Ishikawa (cell line): Measurements from ENCODE around the gene MTF2.

Experiments used
- CEBPB ChIP-seq: IDR thresholded peaks from 2 replicates; pipeline ENCODE4 v1.6.1; 2012
- CREB1 ChIP-seq: IDR thresholded peaks from 2 replicates; pipeline ENCODE4 v1.6.1; 2012; ENCODE audit warnings: low read depth
- EGR1 ChIP-seq: IDR thresholded peaks from 2 replicates; pipeline ENCODE4 v1.6.1; 2012
- EP300 ChIP-seq: IDR thresholded peaks from 2 replicates; pipeline ENCODE4 v1.6.1; 2012; ENCODE audit warnings: borderline replicate concordance
- FOXM1 ChIP-seq: IDR thresholded peaks from 2 replicates; pipeline ENCODE4 v1.6.1; 2012; ENCODE audit warnings: low read depth, borderline replicate concordance
- NFIC ChIP-seq: IDR thresholded peaks from 2 replicates; pipeline ENCODE4 v1.6.1; 2012
- RAD21 ChIP-seq: IDR thresholded peaks from 2 replicates; pipeline ENCODE4 v1.6.1; 2012; ENCODE audit warnings: low read depth
- TAF1 ChIP-seq: IDR thresholded peaks from 2 replicates; pipeline ENCODE4 v1.6.1; 2012; ENCODE audit warnings: low read depth, mild to moderate bottlenecking
- TCF12 ChIP-seq: IDR thresholded peaks from 2 replicates; pipeline ENCODE4 v1.6.1; 2012; ENCODE audit warnings: low read depth
- TEAD4 ChIP-seq: IDR thresholded peaks from 2 replicates; pipeline ENCODE4 v1.6.1; 2012
- YY1 ChIP-seq: IDR thresholded peaks from 2 replicates; pipeline ENCODE4 v1.6.1; 2012; ENCODE audit warnings: low read depth
- ZBTB7A ChIP-seq: IDR thresholded peaks from 2 replicates; pipeline ENCODE4 v1.6.1; 2012; ENCODE audit warnings: low read depth
- TF ChIP-seq, protein P1 (sequence below): IDR thresholded peaks from 2 replicates; pipeline ENCODE4 v1.6.1; 2012
- TF ChIP-seq, protein P2 (sequence below): IDR thresholded peaks from 2 replicates; pipeline ENCODE4 v1.6.1; 2012; ENCODE audit warnings: low read depth, mild to moderate bottlenecking
- TF ChIP-seq, protein P3 (sequence below): IDR thresholded peaks from 2 replicates; pipeline ENCODE4 v1.6.1; 2012

Gene MTF2

GRCh38 chr1:93078986-93079654 lies at the start of gene MTF2:
Gene MTF2, plus strand, starts transcription at chr1:93079283. Its CDS starts 244 bp downstream, at chr1:93079527.
- TF ChIP-seq, protein P1, sequence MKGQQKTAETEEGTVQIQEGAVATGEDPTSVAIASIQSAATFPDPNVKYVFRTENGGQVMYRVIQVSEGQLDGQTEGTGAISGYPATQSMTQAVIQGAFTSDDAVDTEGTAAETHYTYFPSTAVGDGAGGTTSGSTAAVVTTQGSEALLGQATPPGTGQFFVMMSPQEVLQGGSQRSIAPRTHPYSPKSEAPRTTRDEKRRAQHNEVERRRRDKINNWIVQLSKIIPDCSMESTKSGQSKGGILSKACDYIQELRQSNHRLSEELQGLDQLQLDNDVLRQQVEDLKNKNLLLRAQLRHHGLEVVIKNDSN, result peak; percentile 45; the same call in 1 of the 2 replicates
- TF ChIP-seq TEAD4, result peak; percentile 70
- peak; percentile 84 for TF ChIP-seq ZBTB7A
- TF ChIP-seq, protein P2, sequence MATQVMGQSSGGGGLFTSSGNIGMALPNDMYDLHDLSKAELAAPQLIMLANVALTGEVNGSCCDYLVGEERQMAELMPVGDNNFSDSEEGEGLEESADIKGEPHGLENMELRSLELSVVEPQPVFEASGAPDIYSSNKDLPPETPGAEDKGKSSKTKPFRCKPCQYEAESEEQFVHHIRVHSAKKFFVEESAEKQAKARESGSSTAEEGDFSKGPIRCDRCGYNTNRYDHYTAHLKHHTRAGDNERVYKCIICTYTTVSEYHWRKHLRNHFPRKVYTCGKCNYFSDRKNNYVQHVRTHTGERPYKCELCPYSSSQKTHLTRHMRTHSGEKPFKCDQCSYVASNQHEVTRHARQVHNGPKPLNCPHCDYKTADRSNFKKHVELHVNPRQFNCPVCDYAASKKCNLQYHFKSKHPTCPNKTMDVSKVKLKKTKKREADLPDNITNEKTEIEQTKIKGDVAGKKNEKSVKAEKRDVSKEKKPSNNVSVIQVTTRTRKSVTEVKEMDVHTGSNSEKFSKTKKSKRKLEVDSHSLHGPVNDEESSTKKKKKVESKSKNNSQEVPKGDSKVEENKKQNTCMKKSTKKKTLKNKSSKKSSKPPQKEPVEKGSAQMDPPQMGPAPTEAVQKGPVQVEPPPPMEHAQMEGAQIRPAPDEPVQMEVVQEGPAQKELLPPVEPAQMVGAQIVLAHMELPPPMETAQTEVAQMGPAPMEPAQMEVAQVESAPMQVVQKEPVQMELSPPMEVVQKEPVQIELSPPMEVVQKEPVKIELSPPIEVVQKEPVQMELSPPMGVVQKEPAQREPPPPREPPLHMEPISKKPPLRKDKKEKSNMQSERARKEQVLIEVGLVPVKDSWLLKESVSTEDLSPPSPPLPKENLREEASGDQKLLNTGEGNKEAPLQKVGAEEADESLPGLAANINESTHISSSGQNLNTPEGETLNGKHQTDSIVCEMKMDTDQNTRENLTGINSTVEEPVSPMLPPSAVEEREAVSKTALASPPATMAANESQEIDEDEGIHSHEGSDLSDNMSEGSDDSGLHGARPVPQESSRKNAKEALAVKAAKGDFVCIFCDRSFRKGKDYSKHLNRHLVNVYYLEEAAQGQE, result peak; percentile 6; the same call in 1 of the 2 replicates
- peak; percentile 97 for TF ChIP-seq YY1
- TF ChIP-seq TAF1, result peak; percentile 100
- peak; percentile 95 for TF ChIP-seq NFIC
- peak; percentile 63; the same call in 1 of the 2 replicates for TF ChIP-seq CEBPB
- TF ChIP-seq, protein P3, sequence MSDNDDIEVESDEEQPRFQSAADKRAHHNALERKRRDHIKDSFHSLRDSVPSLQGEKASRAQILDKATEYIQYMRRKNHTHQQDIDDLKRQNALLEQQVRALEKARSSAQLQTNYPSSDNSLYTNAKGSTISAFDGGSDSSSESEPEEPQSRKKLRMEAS, result peak; percentile 95
- TF ChIP-seq EP300, result peak; percentile 73; the same call in 1 of the 2 replicates
- peak; percentile 48; the same call in 1 of the 2 replicates for TF ChIP-seq EGR1
- TF ChIP-seq CREB1, result peak; percentile 62
- peak; percentile 12; the same call in 1 of the 2 replicates for TF ChIP-seq RAD21
- TF ChIP-seq FOXM1, result peak; percentile 57; the same call in 1 of the 2 replicates
- TF ChIP-seq TCF12, result peak; percentile 89

DNA sequence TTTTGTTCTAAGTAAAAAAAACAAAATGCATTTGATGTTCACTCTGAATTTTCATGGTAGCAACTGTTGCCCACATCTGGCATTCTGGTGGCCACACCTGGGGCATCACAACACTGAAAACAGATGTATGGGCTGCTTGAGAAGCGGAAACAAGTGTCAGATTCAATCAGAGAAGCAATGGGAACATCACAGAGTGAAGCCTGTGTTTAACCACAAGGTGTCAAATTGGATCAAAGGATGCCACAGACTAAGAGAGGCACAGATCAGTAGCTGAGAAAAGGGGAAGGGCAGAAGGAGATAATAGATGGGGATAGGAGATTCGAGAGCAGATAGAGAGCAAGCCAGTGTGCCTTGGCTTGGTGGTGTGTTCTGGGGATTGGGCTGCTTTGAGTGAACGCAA lies 49.8 kb upstream of the MTF2 start:
- TF ChIP-seq YY1 (no peak), CREB1 (no peak), NFIC (no peak), FOXM1 (no peak), EP300 (no peak), CEBPB (no peak), TEAD4 (no peak), TCF12 (no peak), ZBTB7A (no peak), EGR1 (no peak), TAF1 (no peak), RAD21 (no peak)
- TF ChIP-seq, protein P1, result no peak
- TF ChIP-seq, protein P3, result no peak
- TF ChIP-seq, protein P2, result no peak

DNA sequence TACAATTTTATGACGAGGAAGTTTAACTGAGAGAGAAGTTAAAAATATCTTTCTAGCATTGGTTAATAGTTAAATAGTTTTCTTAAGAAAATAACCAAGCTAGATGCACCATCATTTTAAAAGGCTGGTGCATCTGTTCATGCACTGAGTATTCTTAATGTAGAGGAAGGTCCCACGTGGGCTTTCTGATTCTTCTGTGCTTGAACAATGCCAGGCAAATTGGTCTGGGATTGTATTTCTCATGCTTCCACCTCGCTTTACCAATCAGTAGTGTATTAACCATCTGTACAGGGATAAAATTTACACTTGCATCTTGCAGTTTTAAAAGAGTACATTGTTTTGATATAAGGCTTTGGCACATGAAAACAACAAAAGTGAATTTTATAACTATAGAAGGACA lies 47.4 kb upstream of the MTF2 start:
- TF ChIP-seq, protein P1, result no peak
- TF ChIP-seq TAF1 (no peak), ZBTB7A (no peak), TEAD4 (no peak), NFIC (no peak), FOXM1 (no peak), RAD21 (no peak), EP300 (no peak), YY1 (no peak), CEBPB (no peak), EGR1 (no peak), TCF12 (no peak), CREB1 (no peak)
- TF ChIP-seq, protein P3, result no peak
- TF ChIP-seq, protein P2, result no peak
